Measurements from ENCODE around the gene IGF2BP3. TPM values are rescaled to one million over a fixed set of nuclear protein-coding genes. Genes with fewer than 3 reads are reported as not detected.

The IGF2BP3 gene
- total RNA-seq, 1 donor from 2014 or later: 44.0 TPM

GRCh38 chr7:23396222-23397015 is 73.9 kb downstream of the IGF2BP3 start:
- no peak for DNase-seq (ENCODE audit: low read depth)
- H3K36me3 ChIP-seq (ENCODE audit: control insufficient read depth, insufficient read depth, low read length): no peaks in the 10 kb centered on the region
- H3K27me3 ChIP-seq (ENCODE audit: control insufficient read depth, insufficient read depth, low read length): no peaks in the 10 kb centered on the region
- no peak overlapping the region for H3K4me3 ChIP-seq (ENCODE audit: low read depth, low read length)
- TF ChIP-seq, protein P1, sequence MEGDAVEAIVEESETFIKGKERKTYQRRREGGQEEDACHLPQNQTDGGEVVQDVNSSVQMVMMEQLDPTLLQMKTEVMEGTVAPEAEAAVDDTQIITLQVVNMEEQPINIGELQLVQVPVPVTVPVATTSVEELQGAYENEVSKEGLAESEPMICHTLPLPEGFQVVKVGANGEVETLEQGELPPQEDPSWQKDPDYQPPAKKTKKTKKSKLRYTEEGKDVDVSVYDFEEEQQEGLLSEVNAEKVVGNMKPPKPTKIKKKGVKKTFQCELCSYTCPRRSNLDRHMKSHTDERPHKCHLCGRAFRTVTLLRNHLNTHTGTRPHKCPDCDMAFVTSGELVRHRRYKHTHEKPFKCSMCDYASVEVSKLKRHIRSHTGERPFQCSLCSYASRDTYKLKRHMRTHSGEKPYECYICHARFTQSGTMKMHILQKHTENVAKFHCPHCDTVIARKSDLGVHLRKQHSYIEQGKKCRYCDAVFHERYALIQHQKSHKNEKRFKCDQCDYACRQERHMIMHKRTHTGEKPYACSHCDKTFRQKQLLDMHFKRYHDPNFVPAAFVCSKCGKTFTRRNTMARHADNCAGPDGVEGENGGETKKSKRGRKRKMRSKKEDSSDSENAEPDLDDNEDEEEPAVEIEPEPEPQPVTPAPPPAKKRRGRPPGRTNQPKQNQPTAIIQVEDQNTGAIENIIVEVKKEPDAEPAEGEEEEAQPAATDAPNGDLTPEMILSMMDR (IDR thresholded peaks at IDR 0.05; ENCODE audit: insufficient read depth, low read length, poor library complexity, severe bottlenecking): no peak

- no peaks in the 10 kb centered on the region for H3K36me3 ChIP-seq (ENCODE audit: control insufficient read depth, insufficient read depth, low read length)
- DNase-seq (ENCODE audit: low read depth): no peak
- TF ChIP-seq, protein P1 (IDR thresholded peaks at IDR 0.05; ENCODE audit: insufficient read depth, low read length, poor library complexity, severe bottlenecking): no peak
Observed at GRCh38 chr7:23394488-23395171, 75.7 kb downstream of the IGF2BP3 start.

GRCh38 chr7:23393636-23394035 is 76.7 kb downstream of the IGF2BP3 start:
- no peaks in the 10 kb centered on the region for H3K27me3 ChIP-seq (ENCODE audit: control insufficient read depth, insufficient read depth, low read length)
- no peak overlapping the region for H3K4me3 ChIP-seq (ENCODE audit: low read depth, low read length)
- TF ChIP-seq, protein P1 (IDR thresholded peaks at IDR 0.05; ENCODE audit: insufficient read depth, low read length, poor library complexity, severe bottlenecking): no peak
- no peak for DNase-seq (ENCODE audit: low read depth)
- no peaks in the 10 kb centered on the region for H3K36me3 ChIP-seq (ENCODE audit: control insufficient read depth, insufficient read depth, low read length)

More at GRCh38 chr7:23394488-23395171, 75.7 kb downstream of the IGF2BP3 start:
- Histone ChIP-seq H3K4me3 (ENCODE audit: low read depth, low read length) (no peak overlapping the region), H3K27me3 (ENCODE audit: control insufficient read depth, insufficient read depth, low read length) (no peaks in the 10 kb centered on the region)

DNA sequence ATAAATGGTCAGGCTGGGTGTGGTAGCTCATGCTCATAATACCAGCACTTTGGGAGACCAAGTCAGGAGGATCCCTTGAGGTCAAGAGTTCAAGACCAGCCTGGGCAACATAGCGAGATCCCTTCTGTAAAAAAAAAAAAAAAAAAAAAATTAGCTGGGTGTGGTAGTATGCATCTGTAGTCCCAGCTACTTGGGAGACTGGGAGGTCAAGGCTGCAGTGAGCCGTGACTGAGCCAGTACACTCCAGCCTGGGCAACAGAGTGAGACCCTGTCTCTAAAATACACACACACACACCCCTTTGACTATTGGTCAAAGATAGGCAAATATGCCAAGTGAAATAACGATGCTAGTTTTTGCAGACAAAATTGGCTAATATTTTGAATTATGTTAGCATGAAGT is 80.6 kb downstream of the IGF2BP3 start:
- Histone ChIP-seq H3K27me3 (ENCODE audit: control insufficient read depth, insufficient read depth, low read length) (no peaks in the 10 kb centered on the region), H3K4me3 (ENCODE audit: low read depth, low read length) (no peak overlapping the region), H3K36me3 (ENCODE audit: control insufficient read depth, insufficient read depth, low read length) (no peaks in the 10 kb centered on the region)
- no peak for DNase-seq (ENCODE audit: low read depth)
- TF ChIP-seq, protein P1 (IDR thresholded peaks at IDR 0.05; ENCODE audit: insufficient read depth, low read length, poor library complexity, severe bottlenecking): no peak

DNA sequence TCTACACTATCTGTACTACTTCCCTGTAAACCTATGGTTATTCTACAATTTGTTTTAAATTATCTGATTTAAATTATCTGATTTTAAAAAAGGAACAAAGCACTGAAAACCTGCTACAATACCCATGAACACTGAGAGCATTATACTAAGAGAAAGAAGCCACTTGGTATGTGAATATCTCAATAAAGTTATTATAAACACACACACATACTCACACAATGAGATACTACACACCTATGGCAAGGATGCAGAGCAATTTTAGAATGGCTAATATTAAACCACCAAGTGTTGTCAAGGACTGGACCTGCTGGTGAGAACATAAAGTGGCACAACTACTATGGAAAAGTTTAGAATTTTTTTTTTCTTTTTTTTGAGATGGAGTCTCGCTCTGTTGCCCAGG is 82.7 kb downstream of the IGF2BP3 start:
- no peak for DNase-seq (ENCODE audit: low read depth)
- H3K36me3 ChIP-seq (ENCODE audit: control insufficient read depth, insufficient read depth, low read length): no peaks in the 10 kb centered on the region
- H3K27me3 ChIP-seq (ENCODE audit: control insufficient read depth, insufficient read depth, low read length): no peaks in the 10 kb centered on the region
- TF ChIP-seq, protein P1 (IDR thresholded peaks at IDR 0.05; ENCODE audit: insufficient read depth, low read length, poor library complexity, severe bottlenecking): no peak
- H3K4me3 ChIP-seq (ENCODE audit: low read depth, low read length): no peak overlapping the region

All from kidney epithelial cell (primary cell).